DOHH2 (cell line): ENCODE data around the gene RNF149.

Experiments
- CTCF ChIP-seq: fragments of 200-600 bp; sonication (generic); IDR thresholded peaks from one replicate; pipeline ENCODE4 v1.5.1; 2014; ENCODE audit warnings: antibody characterized with exemption, mild to moderate bottlenecking, low read depth, low read length; ENCODE audit not compliant: poor library complexity, severe bottlenecking
- EZH2phosphoT487 ChIP-seq: fragments of 200-600 bp; sonication (generic); IDR thresholded peaks from 2 replicates; pipeline ENCODE4 v1.6.1; 2017; ENCODE audit warnings: borderline replicate concordance, mild to moderate bottlenecking, antibody characterized with exemption, low read length, moderate library complexity, mixed read lengths

- TF ChIP-seq CTCF (no peak), EZH2phosphoT487 (no peak)
Measured at GRCh38 chr2:101328474-101329007, 20.0 kb upstream of the RNF149 start.
